WERI-Rb-1 (cell line): ENCODE data around the gene GLB1L.

Experiments
- DNase-seq: peaks from one replicate; pipeline ENCODE4 v3.0.0-alpha.2; 2020
- H3K27ac ChIP-seq: fragments of 250-450 bp; sonication (Bioruptor Pico); 2 replicates; pipeline ENCODE4 v1.5.1; 2020; ENCODE audit warnings: mild to moderate bottlenecking, moderate library complexity
- H3K27me3 ChIP-seq: fragments of 250-450 bp; sonication (Bioruptor Pico); 2 replicates; pipeline ENCODE4 v1.5.1; 2021; ENCODE audit warnings: mild to moderate bottlenecking, low read depth, moderate library complexity; ENCODE audit not compliant: insufficient read depth, severe bottlenecking
- H3K36me3 ChIP-seq: fragments of 250-450 bp; sonication (Bioruptor Pico); 2 replicates; pipeline ENCODE4 v1.5.1; 2020; ENCODE audit warnings: mild to moderate bottlenecking, moderate library complexity
- H3K4me3 ChIP-seq: 2 replicates; pipeline ENCODE4 v1.5.1; 2011; ENCODE audit warnings: low read depth, mild to moderate bottlenecking, control low read depth, low read length
- H3K9me3 ChIP-seq: fragments of 250-450 bp; sonication (Bioruptor Pico); 2 replicates; pipeline ENCODE4 v1.5.1; 2021; ENCODE audit warnings: mild to moderate bottlenecking, moderate library complexity; ENCODE audit not compliant: severe bottlenecking
- TF ChIP-seq, protein P1 (sequence below): IDR thresholded peaks from 2 replicates; pipeline ENCODE4 v1.5.1; 2011; ENCODE audit warnings: low read depth, mild to moderate bottlenecking, control low read depth, inconsistent platforms, low read length

The GLB1L gene

DNA sequence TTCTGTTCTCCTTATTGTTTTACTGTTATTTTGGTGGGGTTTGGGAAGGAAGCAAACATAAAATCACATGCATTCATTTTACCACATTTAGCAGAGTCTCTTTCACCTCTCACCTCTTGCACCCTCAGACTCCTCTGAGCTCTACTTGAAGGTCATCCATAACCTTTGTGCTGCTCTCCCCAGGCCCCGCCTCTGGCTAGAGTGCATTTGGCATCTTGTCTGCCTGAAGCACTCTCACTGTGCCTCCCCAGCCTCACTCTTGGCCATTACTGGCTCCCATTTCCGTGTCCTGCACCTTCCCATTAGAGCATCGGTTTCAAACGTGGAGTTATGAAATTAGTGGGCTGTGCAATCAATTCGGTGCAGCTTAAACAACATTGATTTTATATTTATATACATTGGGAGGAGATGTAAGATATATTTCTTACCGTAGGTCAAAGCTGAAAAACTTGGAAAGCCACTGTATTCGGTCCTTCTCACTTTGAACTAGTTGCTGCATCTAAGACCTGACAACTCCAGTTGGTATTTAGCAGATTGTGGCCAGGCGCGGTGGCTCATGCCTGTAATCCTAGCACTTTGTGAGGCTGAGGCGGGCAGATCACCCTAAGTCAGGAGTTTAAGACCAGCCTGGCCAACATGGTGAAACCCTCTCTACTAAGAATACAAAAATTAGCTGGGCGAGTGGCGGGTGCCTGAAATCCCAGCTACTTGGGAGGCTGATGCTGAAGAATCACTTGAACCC is 45.6 kb downstream of the GLB1L start:
- no peak overlapping the region for H3K27ac ChIP-seq
- no peaks in the 10 kb centered on the region for H3K9me3 ChIP-seq
- TF ChIP-seq, protein P1, sequence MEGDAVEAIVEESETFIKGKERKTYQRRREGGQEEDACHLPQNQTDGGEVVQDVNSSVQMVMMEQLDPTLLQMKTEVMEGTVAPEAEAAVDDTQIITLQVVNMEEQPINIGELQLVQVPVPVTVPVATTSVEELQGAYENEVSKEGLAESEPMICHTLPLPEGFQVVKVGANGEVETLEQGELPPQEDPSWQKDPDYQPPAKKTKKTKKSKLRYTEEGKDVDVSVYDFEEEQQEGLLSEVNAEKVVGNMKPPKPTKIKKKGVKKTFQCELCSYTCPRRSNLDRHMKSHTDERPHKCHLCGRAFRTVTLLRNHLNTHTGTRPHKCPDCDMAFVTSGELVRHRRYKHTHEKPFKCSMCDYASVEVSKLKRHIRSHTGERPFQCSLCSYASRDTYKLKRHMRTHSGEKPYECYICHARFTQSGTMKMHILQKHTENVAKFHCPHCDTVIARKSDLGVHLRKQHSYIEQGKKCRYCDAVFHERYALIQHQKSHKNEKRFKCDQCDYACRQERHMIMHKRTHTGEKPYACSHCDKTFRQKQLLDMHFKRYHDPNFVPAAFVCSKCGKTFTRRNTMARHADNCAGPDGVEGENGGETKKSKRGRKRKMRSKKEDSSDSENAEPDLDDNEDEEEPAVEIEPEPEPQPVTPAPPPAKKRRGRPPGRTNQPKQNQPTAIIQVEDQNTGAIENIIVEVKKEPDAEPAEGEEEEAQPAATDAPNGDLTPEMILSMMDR = no peak
- DNase-seq = peak; percentile 33
- H3K36me3 ChIP-seq = no peaks in the 10 kb centered on the region
- no peaks in the 10 kb centered on the region for H3K27me3 ChIP-seq
- no peak overlapping the region for H3K4me3 ChIP-seq

DNA sequence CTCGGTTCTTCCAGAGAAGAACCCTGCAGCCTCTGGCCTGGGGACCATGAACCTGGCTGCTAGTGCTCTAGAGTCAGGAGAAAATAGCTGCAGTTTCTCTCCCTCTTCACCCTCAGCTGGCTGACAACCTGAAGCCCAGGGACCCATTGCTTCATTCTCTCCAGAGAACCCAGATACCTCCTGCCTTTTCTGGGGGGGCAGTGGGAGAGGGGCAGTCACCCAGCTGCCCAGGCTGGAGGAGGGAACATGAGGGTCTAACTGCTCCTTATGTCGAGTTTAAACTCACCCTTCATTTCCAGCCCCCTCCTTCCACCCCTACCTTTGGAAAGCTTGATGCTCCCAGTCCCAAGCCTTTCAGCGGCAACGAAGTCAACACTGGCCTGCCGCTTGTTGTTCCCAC is 46.3 kb downstream of the GLB1L start:
- H3K4me3 ChIP-seq = no peak overlapping the region
- DNase-seq = no peak
- no peaks in the 10 kb centered on the region for H3K27me3 ChIP-seq
- no peak overlapping the region for H3K27ac ChIP-seq
- H3K36me3 ChIP-seq = no peaks in the 10 kb centered on the region
- TF ChIP-seq, protein P1 = no peak
- no peaks in the 10 kb centered on the region for H3K9me3 ChIP-seq

DNA sequence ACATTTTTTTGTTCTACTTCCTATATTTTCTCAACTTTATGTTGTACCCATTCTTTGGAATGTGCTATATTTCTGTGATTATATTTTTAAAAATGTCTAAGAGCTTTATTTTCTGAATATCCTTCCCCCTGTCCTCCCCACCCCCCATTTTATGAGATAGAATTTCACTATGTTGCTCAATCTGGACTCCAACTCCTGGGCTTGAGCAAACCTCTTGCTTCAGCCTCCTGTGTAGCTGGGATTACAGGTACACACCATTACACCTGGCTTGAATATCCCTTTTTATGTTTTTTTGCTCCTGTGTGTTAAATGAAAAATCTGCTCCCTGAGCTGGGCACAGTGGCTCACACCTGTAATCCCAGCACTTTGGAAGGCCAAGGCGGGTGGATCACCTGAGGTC is 47.9 kb downstream of the GLB1L start:
- no peak for DNase-seq
- Histone ChIP-seq H3K36me3 (no peaks in the 10 kb centered on the region), H3K27me3 (no peaks in the 10 kb centered on the region), H3K4me3 (no peak overlapping the region), H3K9me3 (no peaks in the 10 kb centered on the region), H3K27ac (no peak overlapping the region)
- TF ChIP-seq, protein P1 = no peak

DNA sequence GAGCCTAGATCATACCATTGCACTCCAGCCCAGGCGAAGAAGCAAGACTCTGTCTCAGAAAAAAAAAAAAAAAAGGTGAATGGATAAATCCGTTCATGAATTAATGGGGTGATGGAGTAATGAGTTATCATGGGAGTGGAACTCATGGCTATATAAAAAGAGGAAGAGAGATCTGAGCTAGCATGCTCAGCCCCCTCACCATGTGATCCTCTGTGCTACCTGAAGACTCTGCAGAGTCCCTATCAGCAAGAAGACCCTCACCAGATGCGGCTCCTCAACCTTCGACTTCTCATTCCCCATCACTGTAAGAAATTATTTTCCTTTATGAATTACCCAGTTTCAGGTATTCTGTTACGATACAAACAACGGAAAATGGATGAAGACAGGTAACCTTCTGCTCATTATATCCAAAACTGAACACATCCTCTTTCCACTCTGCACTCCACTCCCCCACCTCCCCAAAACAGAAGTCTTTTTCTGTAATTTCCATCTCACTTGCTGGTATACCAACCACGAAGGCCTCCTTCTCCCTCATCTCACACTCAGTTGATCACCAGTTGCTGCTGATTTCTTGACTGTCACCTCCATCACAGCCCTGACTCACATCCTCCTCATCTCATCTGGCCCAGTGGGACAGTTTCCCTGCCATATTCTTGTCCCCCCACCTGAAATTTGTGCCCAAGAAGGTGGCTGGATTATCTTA is 58.3 kb downstream of the GLB1L start:
- no peak for DNase-seq
- no peaks in the 10 kb centered on the region for H3K9me3 ChIP-seq
- no peak overlapping the region for H3K4me3 ChIP-seq
- H3K27ac ChIP-seq = no peak overlapping the region
- no peaks in the 10 kb centered on the region for H3K27me3 ChIP-seq
- peaks cover 26% of the 10 kb centered on the region for H3K36me3 ChIP-seq
- TF ChIP-seq, protein P1 = no peak
